ENCODE data around the gene TRAPPC4. TPM values are rescaled to one million over a fixed set of nuclear protein-coding genes. Genes with fewer than 3 reads are reported as not detected.
"Not testable (repeated sequence)": the region's sequence is repeated elsewhere in the genome, so short reads cannot be mapped to it uniquely, and the experiment has no call there.

TRAPPC4 gene
- total RNA-seq, 5 donors from 2014 or later (not counting 1 experiment from before 2014, with no cell fraction given) = 65.0 to 78.5 (median 74.3) TPM

- WGBS (ENCODE audit: insufficient coverage) = no CpG with 5 or more reads among the region's 35 CpGs
- POLR2A ChIA-PET; H3K27me3 Mint-ChIP-seq; H3K27me3 ChIP-seq (replicated peaks in 1 of 2; ENCODE audit: control insufficient read depth in 2 of 2, extremely low read depth in 1 of 2, insufficient read depth in 2 of 2, low read length in 1 of 2); ATAC-seq (replicated peaks in 1 of 4); H3K9me3 Mint-ChIP-seq; H3K4me3 ChIP-seq (ENCODE audit: control insufficient read depth in 1 of 2, extremely low read depth in 1 of 2, low read length in 1 of 2); H3K27ac Mint-ChIP-seq; DNase-seq; H3K9me3 ChIP-seq; H3K27ac ChIP-seq (ENCODE audit: low read length); CTCF ChIA-PET: not testable (repeated sequence)
- Mint-ChIP-seq H3K4me3 (peak overlapping the region in 1 of 3 donors; percentile 31), H3K4me1 (peaks cover 29 to 40% (median 35%) of the 10 kb centered on the region in 3 donors), H3K36me3 (peaks cover 17% of the 10 kb centered on the region)
- Histone ChIP-seq H3K4me1 (ENCODE audit: control insufficient read depth in 1 of 2, extremely low read depth in 1 of 2, insufficient read depth in 2 of 2, low read length in 2 of 2) (peaks cover 12 to 27% of the 10 kb centered on the region in 2 experiments), H3K36me3 (ENCODE audit: control insufficient read depth in 2 of 2, extremely low read depth in 1 of 2, insufficient read depth in 1 of 2, low read length in 1 of 2) (peaks cover 13 to 14% of the 10 kb centered on the region in 2 donors)
These were observed 40.6 kb downstream of the TRAPPC4 start for GRCh38 chr11:119059128-119059527.

GRCh38 chr11:119061256-119061655 lies 42.7 kb downstream of the TRAPPC4 start:
- no peak overlapping the region for H3K4me3 Mint-ChIP-seq
- Histone ChIP-seq H3K4me1 (ENCODE audit: control insufficient read depth in 1 of 2, extremely low read depth in 1 of 2, insufficient read depth in 2 of 2, low read length in 2 of 2) (peaks cover 8 to 24% of the 10 kb centered on the region in 2 experiments), H3K27me3 (replicated peaks in 1 of 2; ENCODE audit: control insufficient read depth in 2 of 2, extremely low read depth in 1 of 2, insufficient read depth in 2 of 2, low read length in 1 of 2) (no peaks in the 10 kb centered on the region), H3K4me3 (ENCODE audit: control insufficient read depth in 1 of 2, extremely low read depth in 1 of 2, low read length in 1 of 2) (no peak overlapping the region), H3K27ac (ENCODE audit: low read length) (no peak overlapping the region), H3K36me3 (ENCODE audit: control insufficient read depth in 2 of 2, extremely low read depth in 1 of 2, insufficient read depth in 1 of 2, low read length in 1 of 2) (no peaks in the 10 kb centered on the region), H3K9me3 (no peaks in the 10 kb centered on the region)
- no peak overlapping the region for H3K27ac Mint-ChIP-seq
- ATAC-seq (replicated peaks in 1 of 4) = no peak
- no peaks in the 10 kb centered on the region for H3K9me3 Mint-ChIP-seq
- 100% methylated on average over 2 of the region's 3 CpGs for WGBS (ENCODE audit: insufficient coverage)
- H3K4me1 Mint-ChIP-seq = peaks cover 29 to 36% (median 34%) of the 10 kb centered on the region in 3 donors
- peaks cover under 1% of the 10 kb centered on the region for H3K36me3 Mint-ChIP-seq
- POLR2A ChIA-PET = interaction anchor here in 1 of 2 donors (0.6 kb wide), 1 partner anchor 24 kb away, joined by 5 read pairs; no protein-coding TSS in a partner anchor
- no peak for DNase-seq
- no peaks in the 10 kb centered on the region for H3K27me3 Mint-ChIP-seq
- CTCF ChIA-PET = interaction anchor here (0.7 kb wide), 3 partner anchors 18 to 108 kb away, joined by 3 to 10 read pairs (median 6); no protein-coding TSS in a partner anchor

- Mint-ChIP-seq H3K27me3 (no peaks in the 10 kb centered on the region), H3K27ac (no peak overlapping the region), H3K4me1 (peaks cover 39 to 43% (median 39%) of the 10 kb centered on the region in 3 donors), H3K4me3 (no peak overlapping the region), H3K9me3 (no peaks in the 10 kb centered on the region), H3K36me3 (no peaks in the 10 kb centered on the region)
- ATAC-seq (replicated peaks in 1 of 4) (no peak), DNase-seq (no peak)
- H3K9me3 ChIP-seq = no peaks in the 10 kb centered on the region
- POLR2A ChIA-PET = interaction anchor here in 1 of 2 donors (0.6 kb wide), 2 partner anchors 7 to 136 kb away, joined by 3 to 5 read pairs; no protein-coding TSS in a partner anchor
- no peak overlapping the region for H3K27ac ChIP-seq (ENCODE audit: low read length)
- no peaks in the 10 kb centered on the region for H3K27me3 ChIP-seq (replicated peaks in 1 of 2; ENCODE audit: control insufficient read depth in 2 of 2, extremely low read depth in 1 of 2, insufficient read depth in 2 of 2, low read length in 1 of 2)
- peaks cover 12 to 27% of the 10 kb centered on the region in 2 experiments for H3K4me1 ChIP-seq (ENCODE audit: control insufficient read depth in 1 of 2, extremely low read depth in 1 of 2, insufficient read depth in 2 of 2, low read length in 2 of 2)
- CTCF ChIA-PET = no interaction called here
- 100% methylated on average over 1 of the region's 5 CpGs for WGBS (ENCODE audit: insufficient coverage)
- H3K36me3 ChIP-seq (ENCODE audit: control insufficient read depth in 2 of 2, extremely low read depth in 1 of 2, insufficient read depth in 1 of 2, low read length in 1 of 2) = no peaks in the 10 kb centered on the region
- no peak overlapping the region for H3K4me3 ChIP-seq (ENCODE audit: control insufficient read depth in 1 of 2, extremely low read depth in 1 of 2, low read length in 1 of 2)
These were observed 44.2 kb downstream of the TRAPPC4 start for GRCh38 chr11:119062779-119063178.

GRCh38 chr11:119065369-119065768 lies 46.8 kb downstream of the TRAPPC4 start:
- ATAC-seq (replicated peaks in 1 of 4) (no peak), DNase-seq (peak in 32 of 35 experiments; percentile 2 to 70 (median 36))
- peaks cover 6 to 9% of the 10 kb centered on the region in 2 donors for H3K36me3 ChIP-seq (ENCODE audit: control insufficient read depth in 2 of 2, extremely low read depth in 1 of 2, insufficient read depth in 1 of 2, low read length in 1 of 2)
- H3K27me3 Mint-ChIP-seq = no peaks in the 10 kb centered on the region
- peaks cover 16 to 33% of the 10 kb centered on the region in 2 experiments for H3K4me1 ChIP-seq (ENCODE audit: control insufficient read depth in 1 of 2, extremely low read depth in 1 of 2, insufficient read depth in 2 of 2, low read length in 2 of 2)
- ChIA-PET POLR2A (interaction anchor here in 1 of 2 donors (1.0 kb wide), 1 partner anchor 37 kb away, joined by 3 read pairs; no protein-coding TSS in a partner anchor), CTCF (interaction anchor here in 1 of 2 donors (1.0 kb wide), 1 partner anchor 141 kb away, joined by 4 read pairs; the partner anchor contains the start of gene CBL)
- H3K4me3 ChIP-seq (ENCODE audit: control insufficient read depth in 1 of 2, extremely low read depth in 1 of 2, low read length in 1 of 2) = no peak overlapping the region
- peaks cover 41 to 53% (median 44%) of the 10 kb centered on the region in 3 donors for H3K4me1 Mint-ChIP-seq
- H3K27ac ChIP-seq (ENCODE audit: low read length) = peak overlapping the region; percentile 8
- 31% methylated on average over 2 of the region's 4 CpGs for WGBS (ENCODE audit: insufficient coverage)
- peaks cover 12% of the 10 kb centered on the region for H3K36me3 Mint-ChIP-seq
- H3K9me3 ChIP-seq = no peaks in the 10 kb centered on the region
- peak overlapping the region; percentile 28 to 97 (median 96) for H3K4me3 Mint-ChIP-seq
- no peaks in the 10 kb centered on the region for H3K27me3 ChIP-seq (replicated peaks in 1 of 2; ENCODE audit: control insufficient read depth in 2 of 2, extremely low read depth in 1 of 2, insufficient read depth in 2 of 2, low read length in 1 of 2)
- H3K27ac Mint-ChIP-seq = peak overlapping the region; percentile 60 to 77
- H3K9me3 Mint-ChIP-seq = no peaks in the 10 kb centered on the region

- Mint-ChIP-seq H3K36me3 (peaks cover 23% of the 10 kb centered on the region), H3K27me3 (no peaks in the 10 kb centered on the region), H3K4me3 (peak within 1 kb of the TSS; percentile 94 to 97 (median 96)), H3K4me1 (peaks cover 44 to 55% (median 48%) of the 10 kb centered on the region in 3 donors), H3K27ac (peak within 1 kb of the TSS; percentile 96 to 99), H3K9me3 (no peaks in the 10 kb centered on the region)
- under 1% methylated on average over 38 of the region's 49 CpGs for WGBS (ENCODE audit: insufficient coverage)
- H3K4me1 ChIP-seq (ENCODE audit: control insufficient read depth in 1 of 2, extremely low read depth in 1 of 2, insufficient read depth in 2 of 2, low read length in 2 of 2) = peaks cover 16 to 33% of the 10 kb centered on the region in 2 experiments
- H3K36me3 ChIP-seq (ENCODE audit: control insufficient read depth in 2 of 2, extremely low read depth in 1 of 2, insufficient read depth in 1 of 2, low read length in 1 of 2) = peaks cover 12 to 29% of the 10 kb centered on the region in 2 donors
- POLR2A ChIA-PET = interaction anchor here (0.5 to 2.5 kb wide), 18 partner anchors 10 to 657 kb away, joined by 3 to 17 read pairs (median 8); partner anchors contain the start of genes C2CD2L (in 1 of the 2), DPAGT1 (in 1 of the 2), HINFP (in 1 of the 2) and HMBS (in 1 of the 2)
- DNase-seq (peak; percentile 89 to 100 (median 98)), ATAC-seq (replicated peaks in 1 of 4) (peak; percentile 92 to 99 (median 98))
- H3K27me3 ChIP-seq (replicated peaks in 1 of 2; ENCODE audit: control insufficient read depth in 2 of 2, extremely low read depth in 1 of 2, insufficient read depth in 2 of 2, low read length in 1 of 2) = no peaks in the 10 kb centered on the region
- CTCF ChIA-PET = interaction anchor here (0.7 to 3.0 kb wide), 18 partner anchors 11 to 254 kb away, joined by 3 to 37 read pairs (median 5); partner anchors contain the start of genes DPAGT1 (in 2 of the 2), C2CD2L (in 1 of the 2), CBL (in 1 of the 2) and CENATAC (in 1 of the 2)
- peak within 1 kb of the TSS; percentile 94 for H3K27ac ChIP-seq (ENCODE audit: low read length)
- no peaks in the 10 kb centered on the region for H3K9me3 ChIP-seq
- H3K4me3 ChIP-seq (ENCODE audit: control insufficient read depth in 1 of 2, extremely low read depth in 1 of 2, low read length in 1 of 2) = peak within 1 kb of the TSS; percentile 61 to 94
These were observed 49.0 kb downstream of the TRAPPC4 start, which contains the start of gene VPS11 for GRCh38 chr11:119067371-119068222. VPS11 (plus strand) TSS chr11:119067818; CDS start chr11:119067824, 6 bp downstream.
